KOPT-K1 (cell line): ENCODE measurements around the gene SGTB.
"Not testable (repeated sequence)": the region's sequence is repeated elsewhere in the genome, so short reads cannot be mapped to it uniquely, and the experiment has no call there.

Experiments
- H3K27ac ChIP-seq: fragments of 200-600 bp; sonication (generic); 2 replicates; pipeline ENCODE4 v1.5.1; 2016; ENCODE audit warnings: antibody characterized with exemption, mild to moderate bottlenecking, low read depth, low read length; ENCODE audit not compliant: poor library complexity, severe bottlenecking
- H3K36me3 ChIP-seq: fragments of 200-600 bp; sonication (generic); 2 replicates; pipeline ENCODE4 v1.5.1; 2017; ENCODE audit warnings: antibody characterized with exemption, mild to moderate bottlenecking, low read length, moderate library complexity; ENCODE audit not compliant: insufficient read depth
- H3K9me3 ChIP-seq: fragments of 200-600 bp; sonication (generic); 2 replicates; pipeline ENCODE4 v1.5.1; 2017; ENCODE audit warnings: antibody characterized with exemption, low read length, mild to moderate bottlenecking; ENCODE audit not compliant: insufficient read depth, poor library complexity, severe bottlenecking

SGTB gene

GRCh38 chr5:65718576-65719310, 3.2 kb downstream of the SGTB start:
- Histone ChIP-seq H3K27ac (no peak overlapping the region), H3K9me3 (no peaks in the 10 kb centered on the region), H3K36me3 (peaks cover 31% of the 10 kb centered on the region; the same call in 1 of the 2 replicates)

- Histone ChIP-seq H3K9me3 (no peaks in the 10 kb centered on the region), H3K36me3 (peaks cover 42% of the 10 kb centered on the region), H3K27ac (no peak overlapping the region)
These were observed 13.8 kb downstream of the SGTB start for GRCh38 chr5:65708145-65708544.

GRCh38 chr5:65707663-65708062, 14.2 kb downstream of the SGTB start:
- H3K36me3 ChIP-seq: peaks cover 45% of the 10 kb centered on the region
- H3K27ac ChIP-seq: no peak overlapping the region
- H3K9me3 ChIP-seq: no peaks in the 10 kb centered on the region

GRCh38 chr5:65704621-65705239, 17.2 kb downstream of the SGTB start:
- no peaks in the 10 kb centered on the region for H3K9me3 ChIP-seq
- H3K27ac ChIP-seq: no peak overlapping the region
- H3K36me3 ChIP-seq: peaks cover 33% of the 10 kb centered on the region

- Histone ChIP-seq H3K36me3 (peaks cover 27% of the 10 kb centered on the region), H3K27ac (no peak overlapping the region), H3K9me3 (no peaks in the 10 kb centered on the region)
These were observed 19.9 kb downstream of the SGTB start for GRCh38 chr5:65702036-65702435.

GRCh38 chr5:65699338-65699737, 22.6 kb downstream of the SGTB start:
- Histone ChIP-seq H3K36me3 (peaks cover 24% of the 10 kb centered on the region; the same call in 1 of the 2 replicates), H3K9me3 (no peaks in the 10 kb centered on the region), H3K27ac (no peak overlapping the region)

GRCh38 chr5:65696892-65697291, 25.0 kb downstream of the SGTB start:
- H3K36me3 ChIP-seq: peaks cover 9% of the 10 kb centered on the region; the same call in 1 of the 2 replicates
- H3K9me3 ChIP-seq: no peaks in the 10 kb centered on the region
- no peak overlapping the region for H3K27ac ChIP-seq

- Histone ChIP-seq H3K36me3 (peaks cover 8% of the 10 kb centered on the region; the same call in 1 of the 2 replicates), H3K27ac (no peak overlapping the region)
These were observed 26.0 kb downstream of the SGTB start for GRCh38 chr5:65695896-65696295.

GRCh38 chr5:65695162-65695755, 26.6 kb downstream of the SGTB start:
- H3K9me3 ChIP-seq: no peaks in the 10 kb centered on the region
- peaks cover 9% of the 10 kb centered on the region; the same call in 1 of the 2 replicates for H3K36me3 ChIP-seq
- H3K27ac ChIP-seq: no peak overlapping the region

More at GRCh38 chr5:65695896-65696295, 26.0 kb downstream of the SGTB start:
- H3K9me3 ChIP-seq: no peaks in the 10 kb centered on the region

- peaks cover 10% of the 10 kb centered on the region; the same call in 1 of the 2 replicates for H3K36me3 ChIP-seq
- no peaks in the 10 kb centered on the region for H3K9me3 ChIP-seq
- no peak overlapping the region for H3K27ac ChIP-seq
These were observed 28.8 kb downstream of the SGTB start for GRCh38 chr5:65693121-65693520.

GRCh38 chr5:65682148-65682547, 39.8 kb downstream of the SGTB start:
- no peaks in the 10 kb centered on the region for H3K9me3 ChIP-seq
- peaks cover 44% of the 10 kb centered on the region for H3K36me3 ChIP-seq
- no peak overlapping the region for H3K27ac ChIP-seq

- not testable (repeated sequence) for H3K9me3 ChIP-seq, H3K27ac ChIP-seq
- H3K36me3 ChIP-seq: peaks cover 40% of the 10 kb centered on the region
These were observed 45.9 kb downstream of the SGTB start for GRCh38 chr5:65676056-65676455.

- no peaks in the 10 kb centered on the region for H3K9me3 ChIP-seq
- H3K27ac ChIP-seq: no peak overlapping the region
- H3K36me3 ChIP-seq: peaks cover 43% of the 10 kb centered on the region
These were observed 47.2 kb downstream of the SGTB start for GRCh38 chr5:65674749-65675148.

- no peak overlapping the region for H3K27ac ChIP-seq
- no peaks in the 10 kb centered on the region for H3K9me3 ChIP-seq
- H3K36me3 ChIP-seq: peaks cover 42% of the 10 kb centered on the region
These were observed 49.1 kb downstream of the SGTB start for GRCh38 chr5:65672796-65673195.

- H3K27ac ChIP-seq: no peak overlapping the region
- peaks cover 55% of the 10 kb centered on the region for H3K36me3 ChIP-seq
- H3K9me3 ChIP-seq: no peaks in the 10 kb centered on the region
These were observed 53.2 kb downstream of the SGTB start for GRCh38 chr5:65668696-65669095.
